Activated CD8-positive, alpha-beta T cell treated with anti-CD3 and anti-CD28 coated beads for 36 hours (primary cell): ENCODE data around the gene PSMD2. TPM values are rescaled to one million over a fixed set of nuclear protein-coding genes. Genes with fewer than 3 reads are reported as not detected.

ENCODE experiments used
- ATAC-seq: fragments of 200-7000 bp; cut with Tn5 transposase; one replicate; pipeline ENCODE4 v1.10.0; 2021; ENCODE audit warnings: mild to moderate bottlenecking, moderate library complexity
- CTCF ChIA-PET: fragments of 350-600 bp; sonication (Branson Sonifier 250); formaldehyde crosslinking; loops from one replicate; lab custom pipeline; 2021; ENCODE audit warnings: antibody characterized with exemption; lab: Charles Lee
- POLR2A ChIA-PET: fragments of 350-600 bp; sonication (Branson Sonifier 250); formaldehyde crosslinking; loops from one replicate; lab custom pipeline; 2021; ENCODE audit warnings: antibody characterized with exemption; lab: Charles Lee
- DNase-seq: peaks from one replicate; pipeline ENCODE4 v3.0.0-alpha.2; 2020
- H3K27ac Mint-ChIP-seq: one replicate; pipeline ENCODE4 v1.8.0; 2021; ENCODE audit warnings: mild to moderate bottlenecking, mixed read lengths
- H3K27me3 Mint-ChIP-seq: one replicate; pipeline ENCODE4 v1.8.0; 2021; ENCODE audit warnings: mixed read lengths
- H3K36me3 Mint-ChIP-seq: one replicate; pipeline ENCODE4 v1.8.0; 2021; ENCODE audit warnings: low read depth, mixed read lengths
- H3K4me1 Mint-ChIP-seq: one replicate; pipeline ENCODE4 v1.8.0; 2021; ENCODE audit warnings: low read depth, mixed read lengths
- H3K4me3 Mint-ChIP-seq: one replicate; pipeline ENCODE4 v1.8.0; 2021; ENCODE audit warnings: mild to moderate bottlenecking, moderate library complexity, mixed read lengths
- H3K9me3 Mint-ChIP-seq: one replicate; pipeline ENCODE4 v1.8.0; 2021; ENCODE audit warnings: mixed read lengths
- intact Hi-C: fragments of 100-400 bp; cut with micrococcal nuclease; formaldehyde crosslinking; loops from one replicate; pipeline ENCODE4 v1.10.0; 2022
- total RNA-seq, 2 experiments: library from RNA; stranded (reverse); gene quantifications; one replicate each; pipeline ENCODE4 v1.2.3, GENCODE V29; 2021
- TF ChIP-seq, protein P1 (sequence below): fragments of 200-600 bp; IDR thresholded peaks from one replicate; pipeline ENCODE4 v1.8.0; 2022; ENCODE audit warnings: antibody characterized with exemption, mild to moderate bottlenecking

Gene PSMD2
- total RNA-seq, 2 experiments from 2014 or later, result 220 to 221 TPM

DNA sequence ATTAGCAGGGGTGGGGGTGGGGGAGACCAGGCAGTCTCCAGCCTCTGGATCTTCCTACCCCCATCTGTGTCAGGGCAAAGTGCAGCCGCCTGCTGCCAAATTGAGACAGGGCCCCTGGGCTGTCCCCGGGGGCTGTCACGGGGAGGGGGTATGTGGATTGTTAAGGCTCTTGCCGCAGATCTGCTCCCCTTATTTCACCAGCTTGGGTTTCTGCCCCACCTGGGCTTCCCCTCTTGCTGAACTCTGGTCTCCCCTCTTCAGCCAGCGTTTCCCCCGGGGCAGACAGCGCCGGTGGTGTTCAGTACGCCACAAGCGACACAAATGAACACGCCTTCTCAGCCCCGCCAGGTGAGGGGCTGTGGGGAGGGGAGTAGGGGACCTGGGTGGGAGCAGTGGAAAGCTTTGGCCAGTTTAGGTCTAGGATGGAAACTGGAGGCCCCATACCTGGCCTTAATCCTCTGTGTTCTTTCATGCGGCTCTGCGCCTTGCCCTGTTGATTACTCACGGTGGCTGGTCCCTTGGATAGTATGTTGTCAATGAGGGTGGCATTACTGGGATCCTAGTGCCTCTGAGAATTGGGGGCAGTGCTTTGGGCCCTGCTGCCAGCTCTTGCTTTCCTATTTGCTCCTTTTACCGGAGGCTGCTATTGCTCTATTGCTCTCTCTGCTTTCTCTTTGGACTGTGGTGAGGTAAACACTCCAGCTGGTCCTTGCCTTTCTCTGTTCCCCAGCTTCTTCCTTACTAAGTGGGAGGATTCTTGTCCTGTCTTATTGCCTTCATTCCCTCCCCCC lies 17.0 kb downstream of the PSMD2 start:
- Mint-ChIP-seq H3K27me3 (no peaks in the 10 kb centered on the region), H3K27ac (peak overlapping the region; percentile 92), H3K4me1 (peaks cover 36% of the 10 kb centered on the region), H3K4me3 (peak overlapping the region; percentile 85), H3K9me3 (no peaks in the 10 kb centered on the region), H3K36me3 (peaks cover 44% of the 10 kb centered on the region)
- ATAC-seq, result no peak
- intact Hi-C loops, result loop anchor here (2.0 kb wide), 1 partner anchor 19 kb away; no protein-coding TSS in a partner anchor
- ChIA-PET CTCF (interaction anchor here (1.0 to 1.3 kb wide), 3 partner anchors 10 to 66 kb away, joined by 4 read pairs; no protein-coding TSS in a partner anchor), POLR2A (interaction anchor here (0.7 to 3.0 kb wide), 15 partner anchors 10 to 299 kb away, joined by 3 to 58 read pairs (median 8); partner anchors contain the start of genes CLCN2, FAM131A and POLR2H)
- TF ChIP-seq, protein P1, sequence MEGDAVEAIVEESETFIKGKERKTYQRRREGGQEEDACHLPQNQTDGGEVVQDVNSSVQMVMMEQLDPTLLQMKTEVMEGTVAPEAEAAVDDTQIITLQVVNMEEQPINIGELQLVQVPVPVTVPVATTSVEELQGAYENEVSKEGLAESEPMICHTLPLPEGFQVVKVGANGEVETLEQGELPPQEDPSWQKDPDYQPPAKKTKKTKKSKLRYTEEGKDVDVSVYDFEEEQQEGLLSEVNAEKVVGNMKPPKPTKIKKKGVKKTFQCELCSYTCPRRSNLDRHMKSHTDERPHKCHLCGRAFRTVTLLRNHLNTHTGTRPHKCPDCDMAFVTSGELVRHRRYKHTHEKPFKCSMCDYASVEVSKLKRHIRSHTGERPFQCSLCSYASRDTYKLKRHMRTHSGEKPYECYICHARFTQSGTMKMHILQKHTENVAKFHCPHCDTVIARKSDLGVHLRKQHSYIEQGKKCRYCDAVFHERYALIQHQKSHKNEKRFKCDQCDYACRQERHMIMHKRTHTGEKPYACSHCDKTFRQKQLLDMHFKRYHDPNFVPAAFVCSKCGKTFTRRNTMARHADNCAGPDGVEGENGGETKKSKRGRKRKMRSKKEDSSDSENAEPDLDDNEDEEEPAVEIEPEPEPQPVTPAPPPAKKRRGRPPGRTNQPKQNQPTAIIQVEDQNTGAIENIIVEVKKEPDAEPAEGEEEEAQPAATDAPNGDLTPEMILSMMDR, result no peak
- no peak for DNase-seq

- POLR2A ChIA-PET, result interaction anchor here (1.4 to 5.6 kb wide), 10 partner anchors 9 to 45 kb away, joined by 3 to 58 read pairs (median 11); partner anchors contain the start of genes CLCN2, FAM131A and POLR2H
- TF ChIP-seq, protein P1, result no peak
- H3K27ac Mint-ChIP-seq, result peak overlapping the region; percentile 92
- H3K36me3 Mint-ChIP-seq, result peaks cover 51% of the 10 kb centered on the region
- H3K9me3 Mint-ChIP-seq, result no peaks in the 10 kb centered on the region
- H3K27me3 Mint-ChIP-seq, result no peaks in the 10 kb centered on the region
- intact Hi-C loops, result loop anchor here (2.0 kb wide), 1 partner anchor 18 kb away; no protein-coding TSS in a partner anchor
- CTCF ChIA-PET, result interaction anchor here (1.3 kb wide), 1 partner anchor 67 kb away, joined by 4 read pairs; no protein-coding TSS in a partner anchor
- ATAC-seq (no peak), DNase-seq (no peak)
- H3K4me3 Mint-ChIP-seq, result peak overlapping the region; percentile 85
- H3K4me1 Mint-ChIP-seq, result peaks cover 36% of the 10 kb centered on the region
Observed at GRCh38 chr3:184316792-184317191, 17.8 kb downstream of the PSMD2 start.

DNA sequence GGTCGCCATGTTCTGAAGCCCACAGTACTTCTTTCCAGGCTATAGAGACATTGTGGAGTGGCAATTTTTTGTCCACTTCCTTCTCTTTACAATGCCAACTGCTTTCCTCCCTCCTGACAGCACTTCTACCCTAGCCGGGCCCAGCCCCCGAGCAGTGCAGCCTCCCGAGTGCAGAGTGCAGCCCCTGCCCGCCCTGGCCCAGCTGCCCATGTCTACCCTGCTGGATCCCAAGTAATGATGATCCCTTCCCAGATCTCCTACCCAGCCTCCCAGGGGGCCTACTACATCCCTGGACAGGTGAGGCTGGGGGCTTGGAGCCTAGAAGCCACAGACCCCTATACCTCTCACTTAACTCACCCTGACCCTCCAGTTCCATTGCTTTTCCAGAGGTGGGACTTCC lies 18.2 kb downstream of the PSMD2 start:
- no peaks in the 10 kb centered on the region for H3K27me3 Mint-ChIP-seq
- H3K9me3 Mint-ChIP-seq, result no peaks in the 10 kb centered on the region
- H3K27ac Mint-ChIP-seq, result peak overlapping the region; percentile 92
- TF ChIP-seq, protein P1, result no peak
- ChIA-PET POLR2A (interaction anchor here (1.7 to 5.6 kb wide), 5 partner anchors 11 to 45 kb away, joined by 4 to 45 read pairs (median 13); partner anchors contain the start of genes CLCN2, FAM131A and POLR2H), CTCF (no interaction called here)
- intact Hi-C loops, result loop anchor here (2.0 kb wide), 1 partner anchor 18 kb away; no protein-coding TSS in a partner anchor
- H3K4me3 Mint-ChIP-seq, result peak overlapping the region; percentile 85
- ATAC-seq (no peak), DNase-seq (no peak)
- H3K36me3 Mint-ChIP-seq, result peaks cover 51% of the 10 kb centered on the region
- peaks cover 36% of the 10 kb centered on the region for H3K4me1 Mint-ChIP-seq

- Mint-ChIP-seq H3K4me1 (peaks cover 47% of the 10 kb centered on the region), H3K9me3 (no peaks in the 10 kb centered on the region), H3K27ac (peak overlapping the region; percentile 23), H3K27me3 (no peaks in the 10 kb centered on the region), H3K36me3 (peaks cover 79% of the 10 kb centered on the region), H3K4me3 (no peak overlapping the region)
- TF ChIP-seq, protein P1, result no peak
- ATAC-seq (peak; percentile 67), DNase-seq (peak; percentile 62)
- CTCF ChIA-PET, result no interaction called here
- intact Hi-C loops, result no loop called here
- POLR2A ChIA-PET, result interaction anchor here (0.6 to 5.6 kb wide), 6 partner anchors 9 to 60 kb away, joined by 3 to 45 read pairs (median 10); partner anchors contain the start of genes CLCN2, FAM131A and POLR2H
Observed at GRCh38 chr3:184320104-184320445, 21.0 kb downstream of the PSMD2 start.
